Suppressor macrophage treated with lipopolysaccharide for 4 hours (primary cell): ENCODE results near the gene MEF2D.

Source experiments
- DNase-seq: peaks from one replicate; pipeline ENCODE4 v3.0.0-alpha.2; 2020

Gene MEF2D

DNA sequence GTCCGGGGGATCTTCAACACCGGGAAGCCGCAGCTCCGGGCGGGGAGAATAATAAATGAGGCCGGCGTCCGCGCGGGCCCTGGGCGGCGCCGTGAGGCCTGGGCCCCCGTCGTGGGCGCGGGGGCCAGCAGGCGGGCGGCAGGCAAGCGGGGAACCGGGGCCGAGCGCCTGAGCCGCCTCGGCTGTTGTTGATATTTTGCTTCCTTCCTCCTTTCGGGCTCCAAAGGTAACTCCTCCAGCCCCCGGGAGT lies at the start of gene MEF2D:
Gene MEF2D, minus strand, starts transcription at position 233 of the 250 bp plus-strand sequence. CDS start 17,483 bp downstream, outside the sequence.
- DNase-seq, result no peak

DNA sequence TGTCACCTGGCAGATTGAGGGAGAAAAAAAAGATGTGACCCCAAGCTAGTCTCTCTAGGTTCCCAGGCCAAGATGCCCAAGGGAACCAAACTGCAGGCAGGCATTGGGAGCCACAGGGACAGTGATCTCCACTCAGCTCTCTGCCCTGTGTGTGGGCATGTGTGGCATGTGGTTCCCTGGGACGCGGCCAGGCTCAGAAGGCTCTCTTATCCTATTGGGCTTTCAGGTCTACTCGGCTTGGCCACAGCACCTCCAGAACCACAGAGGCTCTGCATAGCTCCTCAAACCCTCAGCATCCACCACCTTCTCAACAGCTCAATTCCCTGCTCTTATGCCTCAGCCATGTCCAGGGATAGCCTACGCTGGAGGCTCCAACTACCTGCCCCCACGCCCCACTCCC lies 49.8 kb upstream of the MEF2D start:
- no peak for DNase-seq

DNA sequence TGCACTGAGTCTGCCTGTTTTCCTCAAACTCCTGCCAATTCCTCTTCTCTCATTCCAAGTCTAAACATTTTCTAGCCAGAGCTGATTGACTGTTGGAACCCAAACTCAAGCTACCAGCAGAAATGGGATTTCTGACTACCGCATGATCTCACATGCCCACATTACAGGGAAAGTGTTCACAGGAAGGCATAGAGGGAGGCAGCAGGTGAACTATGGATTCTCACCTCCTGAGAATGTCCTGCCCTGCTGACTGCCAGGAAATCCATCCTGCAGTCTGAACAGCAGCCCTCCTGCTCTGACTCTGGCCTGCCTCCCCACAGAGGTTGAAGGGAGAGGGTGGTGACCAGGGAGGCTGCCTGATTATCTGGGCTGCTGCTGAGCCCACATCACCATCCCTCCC lies 49.3 kb upstream of the MEF2D start:
- DNase-seq, result no peak

DNA sequence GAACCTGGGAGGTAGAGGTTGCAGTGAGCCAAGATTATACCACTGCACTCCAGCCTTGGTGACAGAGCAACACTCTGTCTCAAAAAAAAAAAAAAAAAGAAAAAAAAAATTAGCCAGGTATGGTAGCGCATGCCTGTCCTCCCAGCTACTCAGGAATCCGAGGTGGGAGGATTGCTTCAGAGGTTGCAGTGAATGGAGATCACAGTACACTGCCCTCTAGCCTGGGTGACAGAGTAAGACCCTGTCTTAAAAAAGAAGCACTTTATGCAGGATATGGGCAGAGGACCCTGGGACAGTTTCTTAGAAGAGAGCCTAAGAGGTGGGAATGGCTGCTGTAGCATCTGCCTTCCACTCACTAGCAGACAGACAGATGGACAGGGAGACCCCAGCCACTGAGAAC lies 48.8 kb upstream of the MEF2D start:
- no peak for DNase-seq

DNA sequence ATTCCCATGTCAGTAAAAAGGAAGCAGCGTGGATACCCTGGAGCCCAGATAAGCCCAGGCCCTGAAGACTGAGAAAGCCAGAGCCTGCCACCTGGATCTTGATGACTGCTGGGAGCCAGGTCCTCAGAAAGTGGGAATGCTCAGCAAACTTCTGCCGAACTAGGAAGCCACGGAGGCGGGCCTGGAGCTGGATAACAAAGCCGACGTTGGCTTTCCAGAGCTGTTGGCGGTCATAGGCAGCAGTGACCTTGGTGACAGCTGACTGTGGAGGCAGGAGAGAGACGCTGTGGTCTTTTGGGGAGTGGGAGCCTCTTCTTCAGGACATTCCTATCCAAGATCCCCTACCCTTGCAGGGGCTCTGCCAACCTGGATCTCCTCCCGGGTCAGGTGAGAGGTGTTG lies 47.4 kb upstream of the MEF2D start:
- DNase-seq, result no peak

DNA sequence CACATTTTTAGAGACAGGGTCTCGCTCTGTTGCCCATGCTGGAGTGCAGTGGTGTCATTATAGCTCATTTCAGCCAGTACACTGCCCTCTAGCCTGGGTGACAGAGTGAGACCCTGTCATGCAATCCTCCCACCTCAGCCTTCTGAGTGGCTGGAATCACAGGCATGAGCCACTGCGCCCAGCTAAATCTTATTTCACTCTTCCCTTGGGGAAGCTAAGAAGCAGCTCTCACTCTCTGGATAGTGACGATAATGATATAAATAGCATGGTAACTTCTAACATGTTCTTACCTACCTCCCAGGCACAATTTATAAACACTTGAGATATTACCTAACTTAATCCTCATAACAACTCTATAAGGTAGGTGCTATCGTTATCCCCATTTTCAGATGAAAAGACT lies 46.9 kb upstream of the MEF2D start:
- DNase-seq, result no peak

DNA sequence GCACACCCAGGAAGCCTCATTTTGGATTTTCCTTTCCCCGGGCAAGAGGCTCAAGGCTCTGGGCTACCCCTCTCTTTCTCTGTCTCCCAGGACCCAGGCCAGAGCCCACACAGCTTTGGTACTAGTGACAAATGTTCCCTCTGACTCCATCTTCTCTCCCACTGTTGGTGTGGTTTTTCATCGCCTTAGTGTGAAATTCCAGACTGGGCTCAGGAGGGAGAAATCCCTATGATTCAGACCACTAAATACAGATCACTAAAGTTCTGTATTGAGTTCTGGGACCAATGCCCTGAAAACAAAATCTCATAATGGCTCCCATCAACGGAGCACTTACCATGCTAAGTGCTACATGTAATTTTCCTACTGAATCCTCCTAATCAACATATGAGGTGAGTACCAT lies 45.7 kb upstream of the MEF2D start:
- DNase-seq, result no peak

DNA sequence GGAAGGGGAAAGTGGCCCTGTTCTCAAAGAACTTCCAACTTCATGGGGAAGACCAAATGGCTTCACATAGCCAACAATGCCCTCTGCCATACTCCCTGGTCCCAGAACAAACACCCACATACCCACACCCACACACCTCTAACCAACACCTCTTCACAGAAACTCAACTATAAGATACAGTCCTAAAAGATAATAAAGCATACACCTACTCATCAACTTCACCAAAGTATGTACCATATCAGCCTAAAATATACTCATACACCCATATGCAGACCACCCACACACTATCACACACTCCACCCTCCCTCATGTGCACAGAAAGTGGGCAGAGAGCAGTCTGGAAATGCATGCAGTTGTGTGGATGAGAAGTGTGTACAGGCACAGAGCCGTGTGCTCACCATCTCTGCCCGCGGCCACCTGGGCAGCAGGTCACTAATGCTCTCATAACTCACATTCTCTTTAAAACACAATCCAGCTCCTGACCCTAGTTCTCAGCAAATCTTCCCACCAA lies 44.1 kb upstream of the MEF2D start:
- DNase-seq, result no peak

DNA sequence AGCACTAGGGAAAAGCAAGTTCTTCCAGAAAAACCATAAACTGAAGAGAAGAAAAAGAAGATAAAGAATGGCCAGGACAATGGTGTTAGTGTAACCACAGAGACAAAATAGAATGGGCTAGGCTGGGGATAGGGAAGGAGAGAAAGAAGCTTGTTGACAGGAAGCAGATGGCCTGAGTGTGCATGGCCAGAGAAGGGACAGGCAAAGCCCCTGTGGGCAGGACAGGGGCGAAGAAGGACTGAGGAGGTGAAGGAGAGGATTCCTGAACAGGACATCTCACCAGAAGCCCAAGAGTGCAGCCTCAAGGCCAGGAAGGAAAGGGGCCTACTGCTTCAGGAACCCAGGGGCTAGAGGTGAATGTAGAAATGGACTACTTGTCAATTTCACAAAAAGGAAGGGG lies 42.5 kb upstream of the MEF2D start:
- no peak for DNase-seq

DNA sequence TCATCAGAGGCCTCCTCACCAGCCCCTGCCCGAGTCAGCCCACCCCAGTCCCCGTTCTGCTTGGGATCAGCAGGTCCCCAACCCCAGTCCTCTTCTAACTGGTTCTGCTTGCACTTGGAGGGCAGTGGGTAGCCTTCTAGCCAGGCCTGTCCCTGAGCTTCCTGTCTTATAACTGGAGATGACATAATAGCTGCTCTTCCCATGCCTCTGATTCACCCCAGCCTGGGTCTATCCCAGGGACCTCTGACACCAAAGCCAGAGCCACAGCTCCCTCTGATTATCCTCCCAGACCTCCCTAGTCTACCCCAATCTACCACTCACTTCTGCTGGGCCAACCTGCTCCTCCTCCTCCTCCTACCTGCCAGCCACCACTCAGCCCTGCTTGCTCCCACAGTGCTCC lies 40.4 kb upstream of the MEF2D start:
- DNase-seq, result peak; percentile 79

DNA sequence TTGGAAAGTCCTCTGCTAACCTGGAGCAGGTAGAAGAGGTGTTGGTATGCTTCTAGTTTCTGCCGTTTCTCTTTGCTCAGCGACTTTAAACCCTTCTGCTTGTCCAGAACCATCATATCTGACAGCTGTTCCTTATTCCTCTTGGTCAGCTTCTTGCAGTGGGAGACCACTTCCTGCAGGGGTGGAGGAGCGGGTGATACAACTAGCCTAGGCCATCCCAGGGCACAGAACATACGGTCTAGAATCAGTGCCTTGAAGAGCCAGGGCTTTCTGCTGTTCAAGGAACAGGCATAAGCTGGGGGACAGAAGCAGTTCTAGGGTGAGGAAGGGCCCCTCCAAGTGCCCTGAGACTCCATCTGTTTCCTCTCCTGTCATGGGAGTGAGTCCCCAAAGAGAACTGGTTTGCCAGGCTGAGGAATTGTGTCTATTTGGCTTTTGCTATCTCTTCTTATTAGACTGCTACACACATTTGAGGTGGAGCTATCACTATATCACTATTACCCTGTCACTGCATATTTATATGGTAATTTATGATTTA lies 39.3 kb upstream of the MEF2D start:
- DNase-seq, result peak; percentile 37

DNA sequence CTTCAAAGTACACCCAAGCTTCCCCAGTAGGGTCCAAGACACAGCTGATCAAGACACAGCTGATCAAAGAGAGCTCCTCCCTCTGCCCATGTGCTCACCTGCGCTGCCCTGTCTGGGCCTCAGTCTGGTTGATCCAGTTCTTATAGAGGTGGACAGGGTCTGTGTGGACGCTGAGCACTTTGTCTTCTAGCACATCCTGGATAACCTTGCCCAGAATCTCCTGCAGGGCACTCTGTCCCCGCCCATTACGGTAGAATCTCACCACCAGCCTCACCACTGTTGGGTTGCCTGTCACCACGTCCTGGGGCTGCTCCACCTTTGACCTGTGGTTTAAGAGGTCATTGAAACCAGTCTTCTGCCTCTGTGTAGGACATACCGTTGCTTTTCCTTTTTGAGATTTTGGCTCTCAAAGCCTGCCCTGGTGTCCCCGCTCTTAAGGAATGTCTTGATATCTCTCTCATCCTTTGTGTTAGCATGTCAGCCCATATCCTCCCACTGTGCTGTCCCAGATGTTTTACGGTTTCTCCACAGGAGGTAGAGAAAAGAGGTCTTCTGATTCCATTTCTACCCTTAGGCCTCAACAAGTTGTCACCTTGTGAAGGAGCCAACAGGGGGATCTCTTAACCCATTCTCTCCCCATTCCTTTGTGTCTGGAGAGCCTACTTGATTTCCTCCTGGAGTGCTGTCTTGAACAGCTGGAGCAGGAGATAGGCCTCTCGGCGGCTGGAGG lies 38.3 kb upstream of the MEF2D start:
- DNase-seq, result no peak

DNA sequence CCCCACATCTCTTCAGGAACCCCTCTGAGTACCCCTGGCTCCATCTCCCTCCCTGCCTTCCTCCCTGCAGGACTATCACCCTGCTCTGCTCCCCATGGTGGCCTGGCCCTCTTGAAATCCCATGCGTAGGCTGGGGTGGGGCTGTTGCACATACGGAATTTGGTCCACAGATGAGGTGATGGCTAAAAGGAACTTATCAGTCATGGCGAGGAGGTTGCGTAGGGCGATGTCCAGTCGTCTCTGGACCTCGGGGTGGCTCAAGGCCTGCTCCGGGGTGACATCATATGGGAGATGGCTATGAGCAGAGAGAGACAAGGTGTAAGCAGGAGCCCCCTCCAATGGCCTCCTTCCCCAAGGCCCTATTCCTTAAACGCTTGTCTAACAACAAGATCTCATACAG lies 36.5 kb upstream of the MEF2D start:
- DNase-seq, result no peak

DNA sequence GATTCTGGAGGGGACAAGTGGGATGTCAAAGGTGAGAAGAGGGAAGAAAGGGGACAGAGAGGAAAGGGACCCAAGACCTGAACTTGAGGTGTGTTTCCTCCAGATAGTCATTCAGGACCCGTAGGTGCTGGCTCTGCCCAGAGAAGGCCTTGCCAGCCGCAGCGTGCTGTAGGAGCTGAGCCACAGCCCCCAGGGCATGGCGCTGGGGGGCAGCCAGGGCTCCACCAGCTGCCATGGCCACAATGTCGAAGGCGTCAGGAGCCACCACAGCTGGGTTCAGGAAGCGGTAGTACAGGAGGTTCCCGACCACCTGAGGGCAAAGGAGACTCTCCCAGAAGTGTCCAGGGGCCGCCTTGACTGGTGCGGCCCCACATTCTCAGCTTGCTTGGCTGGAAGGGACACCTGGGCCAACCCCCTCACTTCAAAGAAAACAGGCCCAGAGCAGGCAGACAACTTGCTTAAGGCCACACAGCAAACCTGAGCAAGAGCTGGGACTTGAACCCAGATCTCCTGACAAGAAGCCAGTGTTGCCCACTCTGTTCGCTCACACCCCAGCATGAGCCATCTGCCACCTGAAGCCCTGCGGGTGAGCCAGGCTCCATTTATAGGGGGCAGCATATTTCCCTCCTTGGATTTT lies 34.0 kb upstream of the MEF2D start:
- no peak for DNase-seq

DNA sequence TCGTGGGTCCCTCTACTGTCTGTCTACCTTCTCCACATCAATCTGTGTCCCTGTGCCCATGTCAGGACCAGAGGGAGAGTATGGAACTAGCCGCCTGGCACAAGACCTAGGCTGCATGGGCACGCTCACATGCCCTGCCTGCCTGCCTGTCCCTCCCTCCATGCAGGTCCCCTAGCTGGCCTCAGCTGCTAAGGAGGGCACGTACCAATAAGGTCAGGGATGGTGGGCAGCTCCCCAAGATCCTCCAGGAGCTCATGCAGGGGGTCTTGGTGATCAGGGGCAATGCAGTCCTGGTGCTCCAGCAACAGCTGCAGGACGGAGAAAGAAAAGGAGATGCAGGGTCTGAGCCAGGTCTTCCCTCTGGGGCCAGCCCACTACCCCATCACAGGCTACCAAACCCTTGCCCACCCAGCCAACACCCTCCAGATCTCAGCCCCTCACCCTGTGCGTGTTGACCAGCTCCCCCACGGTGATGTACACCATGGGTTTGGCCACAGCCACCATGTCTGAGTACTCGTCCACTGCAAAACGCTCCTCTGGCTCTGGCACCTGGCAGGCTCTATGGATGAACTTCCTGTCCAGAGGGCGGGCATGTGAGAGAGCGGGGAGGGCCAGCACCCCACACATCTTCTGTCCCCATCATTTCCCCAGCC lies 33.1 kb upstream of the MEF2D start:
- DNase-seq, result no peak

DNA sequence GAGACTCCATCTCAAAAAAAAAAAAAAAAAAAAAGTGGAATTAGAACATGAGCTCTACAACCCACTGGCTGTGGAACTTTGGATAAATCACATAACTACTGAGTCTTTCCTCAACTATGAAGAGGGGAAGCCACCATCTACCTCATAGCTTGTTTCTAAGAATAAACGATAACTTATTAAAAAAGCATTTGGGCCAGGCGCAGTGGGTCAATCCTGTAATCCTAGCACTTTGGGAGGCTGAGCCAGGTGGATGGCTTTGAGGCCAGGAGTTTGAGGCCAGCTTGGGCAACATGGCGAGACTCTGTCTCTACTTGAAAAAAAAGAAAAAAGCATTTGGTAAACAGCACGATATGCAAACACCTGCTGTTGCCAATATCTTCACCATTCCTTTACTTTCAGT lies 31.8 kb upstream of the MEF2D start:
- no peak for DNase-seq

DNA sequence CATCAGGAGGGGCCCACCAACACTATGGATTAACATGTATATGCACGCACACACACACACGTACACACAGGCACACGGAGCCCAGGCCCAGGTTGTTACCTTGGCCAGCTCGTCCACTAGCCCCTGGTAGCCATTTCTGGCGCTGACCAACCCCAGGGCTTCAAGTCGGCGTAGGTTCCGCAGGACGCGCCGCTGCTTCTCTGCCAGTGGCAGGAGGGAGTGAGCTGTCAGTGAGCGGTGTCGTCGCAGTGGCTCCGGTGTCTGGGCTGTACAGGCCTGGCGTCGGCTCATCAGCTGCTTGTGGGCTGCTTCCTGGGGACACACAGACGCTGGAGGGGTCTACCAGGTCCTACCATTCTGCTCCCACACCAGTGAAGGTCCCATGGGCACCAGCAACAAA lies 29.4 kb upstream of the MEF2D start:
- no peak for DNase-seq

DNA sequence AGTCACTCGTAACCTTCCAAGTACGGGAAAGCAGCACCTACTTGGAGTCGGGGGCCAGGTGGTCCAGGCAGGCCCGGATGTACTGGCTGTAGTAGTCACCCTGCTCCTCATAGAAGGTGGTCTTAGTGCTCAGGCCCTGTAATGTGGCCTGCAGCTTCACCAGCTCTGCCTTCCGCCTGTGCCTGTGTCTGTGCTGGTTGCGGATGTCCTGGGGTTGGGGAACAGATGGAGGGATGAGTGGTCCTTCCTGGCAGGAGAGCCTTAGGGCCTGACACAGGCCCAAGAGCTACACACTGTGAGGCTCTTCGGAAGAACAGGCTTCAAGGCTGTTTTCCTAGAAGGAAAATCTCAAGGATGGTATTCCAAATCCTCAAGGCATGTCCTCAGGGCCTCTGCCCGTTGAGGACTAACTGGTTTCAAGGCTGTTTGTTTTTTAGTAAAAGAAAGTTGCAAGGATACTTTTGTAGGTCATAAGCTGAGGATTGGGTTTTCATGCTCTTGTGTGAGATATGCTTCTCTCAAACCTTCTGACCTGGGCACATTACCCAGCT lies 28.4 kb upstream of the MEF2D start:
- no peak for DNase-seq

DNA sequence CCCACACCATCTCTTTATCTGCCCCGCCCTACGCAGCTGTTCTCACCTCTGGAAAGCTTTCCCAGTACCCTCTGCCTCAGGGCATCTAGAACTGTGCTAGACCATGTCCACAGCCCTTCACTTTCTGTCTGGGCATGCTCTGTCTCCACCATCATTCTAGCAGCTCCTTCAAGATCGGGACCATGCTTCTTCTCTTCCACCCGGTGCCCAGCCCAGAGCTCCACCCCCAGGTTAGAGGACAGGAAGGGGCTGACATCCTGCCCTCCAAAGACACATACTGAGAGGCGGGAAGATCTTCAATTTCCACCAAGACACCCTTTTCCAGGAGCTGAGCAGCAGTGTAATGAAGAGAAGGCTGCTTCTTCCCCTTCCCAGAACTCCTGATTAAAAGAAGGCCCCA lies 27.7 kb upstream of the MEF2D start:
- no peak for DNase-seq

DNA sequence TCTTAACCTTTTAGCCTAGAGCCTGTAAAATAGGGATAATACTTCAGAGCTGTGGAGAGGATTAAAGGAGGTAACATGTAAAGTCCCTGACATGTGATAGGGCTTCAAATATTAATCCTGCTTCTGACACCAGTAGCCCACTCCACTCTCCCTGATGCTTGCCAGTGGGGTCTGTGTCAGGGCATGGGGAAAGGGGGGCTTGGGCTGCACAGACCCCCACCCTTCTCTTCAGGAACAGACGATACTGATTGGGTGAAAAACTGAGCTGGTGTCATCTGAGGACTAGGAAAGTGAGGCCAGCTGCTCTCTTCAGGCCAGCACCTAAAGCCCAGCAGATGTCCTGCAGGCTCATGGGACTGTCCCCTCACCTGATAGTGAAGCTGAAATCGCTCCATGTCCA lies 27.0 kb upstream of the MEF2D start:
- no peak for DNase-seq

DNA sequence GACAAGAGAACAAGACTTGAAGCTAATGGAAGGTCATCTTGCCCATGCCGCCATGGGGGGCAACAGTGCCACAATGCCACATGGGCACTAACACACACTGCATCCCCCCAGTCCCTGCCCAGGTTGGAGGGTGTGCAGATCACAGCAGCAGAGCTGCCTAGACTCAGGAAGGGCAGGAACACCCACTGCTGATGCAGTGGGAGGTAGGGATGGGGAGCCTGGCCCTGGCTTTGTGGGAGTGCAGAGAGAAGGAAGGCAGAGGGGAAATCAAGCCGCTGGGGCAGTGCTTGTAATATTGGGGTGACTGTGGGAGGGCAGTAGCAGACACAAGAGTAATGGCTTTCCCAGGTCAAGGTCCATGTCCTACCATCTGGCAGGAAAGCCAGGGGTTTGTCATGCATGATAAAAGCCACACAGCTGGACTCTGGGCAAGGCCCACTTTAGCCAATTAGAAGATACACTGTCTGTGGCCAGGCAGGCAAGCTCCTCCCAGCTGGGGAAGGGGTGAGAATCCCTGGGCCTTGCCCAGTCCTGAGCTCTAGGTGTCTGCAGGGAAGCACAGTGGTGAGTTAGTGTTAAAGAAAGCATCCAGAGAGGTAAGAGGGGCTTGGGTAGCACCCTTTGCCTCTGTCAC lies 25.4 kb upstream of the MEF2D start:
- no peak for DNase-seq

DNA sequence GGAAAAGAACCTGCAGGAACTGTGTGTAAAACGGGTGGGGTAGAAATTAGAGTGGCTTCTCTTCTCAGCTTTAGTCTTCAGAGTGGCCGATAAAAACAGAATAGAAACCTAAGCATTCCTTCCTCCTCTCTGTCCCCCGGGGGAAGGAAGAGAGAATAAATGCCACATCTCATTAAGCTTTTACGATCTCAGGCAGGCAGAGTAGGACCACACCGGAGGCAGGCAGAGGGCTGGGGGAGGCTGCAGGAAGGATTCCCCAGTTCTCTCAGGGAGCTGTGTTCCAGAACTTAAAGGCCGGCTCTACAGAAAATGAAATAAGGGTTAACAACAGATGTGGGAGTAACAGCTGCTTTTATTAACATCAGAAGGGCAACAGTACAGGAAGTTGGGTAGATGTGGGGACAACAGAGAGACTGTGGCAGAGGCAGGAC lies 24.5 kb upstream of the MEF2D start:
- DNase-seq, result peak; percentile 53

DNA sequence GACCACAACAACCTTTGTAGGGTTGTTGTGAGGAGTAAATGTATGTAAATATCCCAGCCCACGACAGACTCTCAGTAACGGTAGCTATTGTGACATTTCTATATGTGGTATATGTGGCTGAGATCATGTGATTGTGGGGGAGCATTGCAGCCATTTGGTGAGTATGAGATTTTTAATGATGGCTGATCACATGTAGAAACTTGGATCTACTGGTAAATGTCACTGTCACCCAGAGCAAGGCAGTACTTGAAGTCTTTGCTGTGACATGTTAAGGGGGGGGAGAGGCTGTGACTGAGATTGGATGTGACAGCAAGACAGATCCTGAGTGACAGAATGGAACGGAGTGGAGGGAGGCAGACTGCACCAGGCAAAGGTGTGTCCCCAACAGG lies 23.9 kb upstream of the MEF2D start:
- peak; percentile 76 for DNase-seq
